Retinal pigment epithelial cell (primary cell): Measurements from ENCODE around the gene DNAH14.

Experiments
- DNase-seq: peaks from one replicate; pipeline ENCODE4 v3.0.0-alpha.2; 2010; ENCODE audit warnings: low read depth
- H3K4me3 ChIP-seq: 2 replicates; pipeline ENCODE4 v1.5.1; 2011; ENCODE audit warnings: mild to moderate bottlenecking, low read length, control low read depth, moderate library complexity
- CTCF ChIP-seq: conservative IDR thresholded peaks from 2 replicates; pipeline ENCODE4 v1.5.1; 2011; ENCODE audit warnings: low read depth, low read length, control low read depth, inconsistent platforms

The DNAH14 gene

DNA sequence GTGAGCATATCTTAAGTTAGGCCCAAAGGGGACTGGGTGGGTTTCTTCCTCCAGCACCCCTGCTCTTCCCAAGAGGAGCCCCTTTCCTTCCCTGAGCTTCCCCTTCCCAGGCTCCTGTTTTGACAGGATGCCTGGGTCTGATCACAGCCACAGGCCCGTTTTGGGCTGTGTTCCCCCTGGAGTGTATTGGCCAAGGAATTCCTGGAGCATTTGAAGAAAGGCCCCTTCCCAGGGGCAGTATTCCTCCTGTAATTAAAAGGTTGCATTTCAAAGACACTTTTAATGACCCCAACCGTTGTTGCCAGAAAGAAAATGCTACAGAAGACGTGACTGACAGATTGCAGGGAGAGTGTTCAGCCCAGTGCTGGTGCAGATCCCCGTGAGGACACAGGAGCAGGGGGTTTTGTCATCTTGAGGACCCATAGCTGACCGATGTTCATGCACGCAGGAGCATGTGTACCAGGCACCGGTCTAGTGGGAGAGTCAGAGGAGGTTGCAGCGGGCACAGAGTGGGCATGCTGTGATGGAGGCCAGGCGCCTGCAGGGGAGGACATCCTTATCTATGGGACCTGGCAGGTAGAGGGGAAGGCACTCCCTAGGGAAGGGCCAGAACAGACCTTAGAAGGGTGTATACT, 517.6 kb downstream of the DNAH14 start:
- no peak for TF ChIP-seq CTCF
- no peak for DNase-seq
- no peak overlapping the region for H3K4me3 ChIP-seq

DNA sequence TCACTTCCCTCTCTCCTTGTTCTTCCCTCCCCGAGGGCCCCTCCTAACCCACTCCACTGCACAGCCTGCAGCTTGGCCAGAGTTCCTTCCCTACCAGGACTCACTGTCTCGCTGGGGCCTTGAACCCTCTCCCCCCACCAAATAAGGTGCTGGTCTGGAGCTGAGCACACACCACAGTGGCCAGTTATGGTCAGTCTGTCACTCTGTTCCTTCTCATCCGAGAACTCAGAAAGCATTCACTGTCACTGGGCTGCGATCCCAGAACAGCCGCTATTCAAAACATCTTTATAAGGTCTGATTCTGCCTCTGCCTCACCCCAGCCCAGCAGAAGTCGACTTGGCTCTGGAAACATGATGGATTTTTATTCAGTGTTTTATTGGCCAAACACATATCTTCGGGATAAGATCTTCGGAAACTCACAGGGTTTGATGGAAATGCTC, 518.2 kb downstream of the DNAH14 start:
- no peak for DNase-seq
- TF ChIP-seq CTCF: no peak
- H3K4me3 ChIP-seq: no peak overlapping the region

DNA sequence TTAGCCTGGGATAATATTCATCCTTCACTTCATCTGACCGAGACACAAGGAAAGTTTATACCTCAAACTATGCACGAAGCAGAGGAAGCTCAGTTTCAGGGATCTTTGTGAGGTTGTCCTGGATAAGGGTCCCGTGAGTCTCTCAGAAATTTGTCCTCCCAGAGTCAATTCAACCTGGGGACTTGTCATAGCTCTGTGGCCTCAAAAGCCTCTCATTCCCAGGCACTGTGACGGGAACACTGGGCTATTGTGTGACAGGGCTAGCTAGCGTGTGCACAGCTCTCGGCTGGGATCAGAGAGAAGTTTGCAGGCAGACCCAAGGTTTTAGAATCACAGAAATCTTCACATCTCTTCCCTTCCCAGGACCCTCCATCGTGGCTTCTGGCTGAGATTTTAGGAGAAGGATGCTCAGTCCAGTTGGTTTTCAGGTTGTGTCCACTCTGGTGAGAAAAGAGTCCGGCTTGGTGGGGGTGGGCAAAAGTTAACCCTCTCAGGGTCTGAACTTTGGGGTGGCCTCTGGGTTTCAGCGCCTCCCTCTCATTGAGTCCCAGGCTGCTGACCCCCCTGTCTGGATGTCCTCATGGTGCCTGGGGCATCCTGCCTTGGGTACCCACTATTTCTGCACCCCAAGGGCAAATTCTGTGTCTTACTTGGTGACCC, 518.8 kb downstream of the DNAH14 start:
- no peak overlapping the region for H3K4me3 ChIP-seq
- DNase-seq: no peak
- no peak for TF ChIP-seq CTCF
